Stomach smooth muscle (tissue), 2 donors: ENCODE data around the gene LHPP.
"Not testable (repeated sequence)": the region's sequence is repeated elsewhere in the genome, so short reads cannot be mapped to it uniquely, and the experiment has no call there.

ENCODE experiments used
- H3K27ac ChIP-seq: one replicate; pipeline ENCODE4 v1.7.0; 2013; ENCODE audit warnings: mild to moderate bottlenecking, low read length, inconsistent platforms
- H3K27me3 ChIP-seq, 2 donors: one replicate each; pipeline ENCODE4 v1.7.0; 2013; ENCODE audit warnings: low read length in 2 of 2; ENCODE audit not compliant: insufficient read depth in 2 of 2, control insufficient read depth in 1 of 2
- H3K36me3 ChIP-seq, 2 donors: one replicate each; pipeline ENCODE4 v1.7.0; 2013; ENCODE audit warnings: low read length in 2 of 2; ENCODE audit not compliant: control insufficient read depth in 2 of 2, insufficient read depth in 2 of 2
- H3K4me1 ChIP-seq: one replicate; pipeline ENCODE4 v1.7.0; 2013; ENCODE audit warnings: low read length; ENCODE audit not compliant: control insufficient read depth, insufficient read depth
- H3K4me3 ChIP-seq, 2 donors: one replicate each; pipeline ENCODE4 v1.7.0; 2013; ENCODE audit warnings: low read length in 2 of 2
- H3K9ac ChIP-seq, 2 donors: one replicate each; pipeline ENCODE4 v1.7.0; 2013; ENCODE audit warnings: low read length in 2 of 2, mild to moderate bottlenecking in 1 of 2
- H3K9me3 ChIP-seq, 2 donors: one replicate each; pipeline ENCODE4 v1.7.0; 2013; ENCODE audit warnings: low read length in 2 of 2; ENCODE audit not compliant: control insufficient read depth in 2 of 2
- donor health status: healthy.
- donor health status: Pancreatic carcinoma.

LHPP gene

DNA sequence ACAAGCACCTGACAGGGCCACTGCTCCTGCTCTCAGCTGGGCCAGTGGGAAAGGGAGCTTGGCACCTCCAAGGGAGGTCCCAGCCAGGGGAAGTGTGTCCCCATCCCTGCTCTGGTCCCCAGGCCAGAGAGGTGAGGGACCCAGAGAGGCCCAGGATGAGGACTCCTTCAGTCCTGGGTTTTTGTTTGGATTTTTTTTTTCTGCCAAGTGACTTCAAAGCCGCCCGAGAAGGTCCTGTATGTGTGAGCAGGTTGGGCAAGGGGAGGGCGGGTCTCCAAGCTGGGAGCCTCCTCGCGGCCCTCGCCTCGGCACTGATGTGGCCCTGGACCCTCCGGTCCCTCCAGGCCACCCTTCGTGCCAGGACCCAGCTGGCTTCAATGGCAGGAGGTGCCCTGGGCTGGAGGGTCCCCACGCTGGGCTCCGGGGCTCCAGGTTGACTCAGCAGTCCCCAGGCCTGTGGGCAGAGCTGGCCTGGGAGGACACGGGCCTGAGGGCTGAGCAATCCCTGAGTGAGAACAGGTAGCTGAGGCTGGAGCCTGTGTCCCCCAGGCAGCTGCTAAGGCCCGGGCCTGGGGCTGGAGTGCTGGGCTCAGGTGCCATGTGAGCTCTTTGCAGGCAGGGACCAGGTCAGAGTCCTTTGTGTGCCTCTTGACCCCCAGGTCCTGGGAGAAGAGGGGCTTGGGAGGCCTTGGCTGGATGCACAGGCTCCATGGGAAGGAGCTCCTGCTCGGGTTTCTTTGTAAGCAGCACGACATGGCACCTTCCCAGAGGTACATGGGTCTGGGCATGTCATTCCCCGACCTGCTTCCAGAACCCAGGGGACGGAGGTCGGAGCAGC lies 142.0 kb downstream of the LHPP start:
- Histone ChIP-seq H3K4me3 (no peak overlapping the region), H3K36me3 (no peaks in the 10 kb centered on the region), H3K27ac (no peak overlapping the region), H3K27me3 (no peaks in the 10 kb centered on the region), H3K9ac (no peak overlapping the region), H3K9me3 (no peaks in the 10 kb centered on the region), H3K4me1 (no peaks in the 10 kb centered on the region)

DNA sequence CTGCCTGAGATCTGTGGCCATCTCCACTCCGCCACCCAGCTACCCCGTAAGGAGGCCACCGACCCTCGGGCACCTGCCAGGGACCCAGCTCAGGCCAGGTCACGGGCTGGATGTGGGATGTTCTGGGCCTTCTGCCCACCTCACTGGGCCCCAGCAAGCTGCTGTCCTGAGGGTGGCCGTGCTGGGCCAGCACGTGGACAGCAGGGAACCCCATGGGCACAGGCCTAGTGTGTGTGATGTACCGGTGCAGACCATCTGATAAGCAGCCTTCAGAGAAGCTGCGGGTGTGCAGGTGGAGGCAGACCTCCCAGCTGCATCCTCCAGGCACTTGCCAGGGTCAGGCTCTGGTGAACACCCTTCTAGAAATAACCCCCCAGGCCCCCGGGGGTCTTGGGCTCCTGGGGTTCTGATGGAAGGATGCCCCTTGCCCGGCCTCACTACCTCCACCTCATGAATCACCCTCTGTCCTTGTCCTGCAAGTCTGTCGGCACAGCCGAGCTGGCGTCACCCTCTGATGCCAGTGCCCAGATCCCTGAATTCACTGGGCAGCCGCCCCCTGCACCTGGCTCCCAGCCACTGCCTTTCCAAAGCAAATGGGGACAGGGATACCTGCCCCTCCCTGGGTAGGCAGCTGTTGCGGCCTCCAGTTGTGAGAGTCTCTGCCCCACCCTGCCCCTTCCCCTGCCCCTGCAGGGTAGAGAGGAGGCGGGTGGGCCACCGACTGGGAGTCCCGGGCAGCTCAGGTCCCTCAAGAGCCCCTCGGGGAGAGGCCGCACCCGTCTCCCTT lies 142.8 kb downstream of the LHPP start:
- Histone ChIP-seq H3K36me3 (no peaks in the 10 kb centered on the region), H3K27ac (no peak overlapping the region), H3K4me3 (no peak overlapping the region), H3K9me3 (no peaks in the 10 kb centered on the region), H3K27me3 (no peaks in the 10 kb centered on the region), H3K9ac (no peak overlapping the region), H3K4me1 (no peaks in the 10 kb centered on the region)

GRCh38 chr10:124605001-124605370 lies 143.4 kb downstream of the LHPP start:
- H3K9ac ChIP-seq, result no peak overlapping the region
- H3K36me3 ChIP-seq, result no peaks in the 10 kb centered on the region
- no peak overlapping the region for H3K4me3 ChIP-seq
- H3K27me3 ChIP-seq, result no peaks in the 10 kb centered on the region
- H3K9me3 ChIP-seq, result no peaks in the 10 kb centered on the region
- no peaks in the 10 kb centered on the region for H3K4me1 ChIP-seq
- no peak overlapping the region for H3K27ac ChIP-seq

- no peak overlapping the region for H3K4me3 ChIP-seq
- H3K27me3 ChIP-seq, result no peaks in the 10 kb centered on the region
- H3K9ac ChIP-seq, result no peak overlapping the region
- no peaks in the 10 kb centered on the region for H3K4me1 ChIP-seq
- H3K36me3 ChIP-seq, result no peaks in the 10 kb centered on the region
- no peaks in the 10 kb centered on the region for H3K9me3 ChIP-seq
- no peak overlapping the region for H3K27ac ChIP-seq
Measured at GRCh38 chr10:124605481-124605855, 143.8 kb downstream of the LHPP start.

DNA sequence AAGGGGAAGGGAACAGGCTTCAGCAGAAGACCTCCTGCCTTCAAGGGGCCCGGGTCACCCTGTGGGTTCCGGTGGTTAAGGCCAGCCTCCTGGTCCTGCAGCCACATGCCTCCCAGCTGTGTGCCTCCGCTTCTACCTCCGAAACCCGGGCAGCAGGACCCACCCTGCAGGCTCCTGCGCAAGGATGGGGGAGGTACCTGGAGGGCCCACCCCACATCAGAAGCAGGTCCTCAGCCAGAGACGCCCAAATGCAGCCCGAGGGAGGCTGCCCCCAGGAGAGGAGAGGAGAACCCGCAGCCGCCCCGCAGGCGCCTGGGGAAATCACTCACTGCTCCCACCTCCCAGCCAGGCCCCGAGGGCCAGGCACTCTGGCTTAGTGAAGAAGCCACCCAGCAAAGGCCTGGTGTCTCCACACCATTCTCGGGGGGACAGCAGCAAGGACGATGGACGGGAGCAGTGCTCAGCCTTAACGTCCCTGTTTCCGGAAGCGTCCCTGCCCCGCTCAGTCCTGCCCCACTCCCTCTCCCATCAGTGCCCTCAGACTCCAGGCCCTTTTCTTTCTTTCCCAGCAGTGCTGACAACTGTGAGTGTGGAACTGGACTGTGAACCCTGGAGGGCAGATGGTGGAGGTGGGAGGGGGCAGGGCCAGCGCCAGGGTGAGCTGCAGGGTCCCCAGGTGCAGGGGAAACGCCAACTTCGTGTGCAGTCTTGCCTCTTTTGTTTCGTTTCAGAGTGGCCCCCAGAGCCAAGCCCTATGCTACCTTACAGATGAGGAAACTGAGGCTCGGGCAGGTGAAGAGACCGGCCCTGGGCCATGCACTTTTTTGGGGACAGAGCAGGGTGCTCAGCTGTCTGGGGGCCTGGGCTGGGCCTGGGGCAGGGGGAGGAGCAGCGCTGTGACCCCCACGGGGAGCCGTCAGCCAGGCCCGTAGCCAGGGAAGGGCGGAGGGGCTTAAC lies 144.5 kb downstream of the LHPP start:
- Histone ChIP-seq H3K4me3 (no peak overlapping the region), H3K9ac (no peak overlapping the region), H3K36me3 (no peaks in the 10 kb centered on the region), H3K27me3 (no peaks in the 10 kb centered on the region), H3K27ac (no peak overlapping the region), H3K4me1 (no peaks in the 10 kb centered on the region), H3K9me3 (no peaks in the 10 kb centered on the region)

DNA sequence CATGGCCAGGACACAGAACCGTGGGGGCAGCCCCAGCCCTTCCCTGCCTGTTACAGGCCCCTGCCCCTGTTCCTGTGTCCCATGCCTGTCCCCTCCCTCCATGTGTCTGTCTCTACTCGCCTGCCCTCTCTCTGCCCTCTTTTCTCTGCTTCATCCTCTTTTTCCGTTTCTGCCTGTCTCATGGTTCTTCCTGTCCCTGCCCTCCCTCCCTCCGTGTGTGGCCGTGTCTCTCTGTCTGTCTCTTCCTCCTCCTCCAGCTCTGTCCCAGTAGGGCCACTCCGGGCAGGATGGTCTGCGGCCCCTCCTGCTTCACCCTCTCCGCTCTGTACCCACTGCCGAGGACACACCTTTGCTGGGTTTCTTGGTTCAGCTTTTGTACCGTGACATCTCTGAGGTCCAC lies 145.2 kb downstream of the LHPP start:
- no peak overlapping the region for H3K9ac ChIP-seq

GRCh38 chr10:124607693-124608092 lies 146.1 kb downstream of the LHPP start:
- Histone ChIP-seq H3K9me3 (no peaks in the 10 kb centered on the region), H3K4me1 (peaks cover 2% of the 10 kb centered on the region), H3K9ac (no peak overlapping the region), H3K27ac (no peak overlapping the region), H3K4me3 (no peak overlapping the region), H3K36me3 (no peaks in the 10 kb centered on the region), H3K27me3 (no peaks in the 10 kb centered on the region)

More for the DNA sequence above, 145.2 kb downstream of the LHPP start:
- Histone ChIP-seq H3K4me3 (no peak overlapping the region), H3K9me3 (no peaks in the 10 kb centered on the region), H3K27ac (no peak overlapping the region), H3K4me1 (no peaks in the 10 kb centered on the region), H3K27me3 (no peaks in the 10 kb centered on the region), H3K36me3 (no peaks in the 10 kb centered on the region)

GRCh38 chr10:124608093-124608721 lies 146.6 kb downstream of the LHPP start:
- H3K36me3 ChIP-seq, result no peaks in the 10 kb centered on the region
- no peak overlapping the region for H3K9ac ChIP-seq
- H3K27me3 ChIP-seq, result no peaks in the 10 kb centered on the region
- no peak overlapping the region for H3K27ac ChIP-seq
- no peaks in the 10 kb centered on the region for H3K9me3 ChIP-seq
- H3K4me3 ChIP-seq, result no peak overlapping the region
- H3K4me1 ChIP-seq, result peaks cover 4% of the 10 kb centered on the region

- no peak overlapping the region for H3K4me3 ChIP-seq
- H3K27me3 ChIP-seq, result no peaks in the 10 kb centered on the region
- H3K27ac ChIP-seq, result no peak overlapping the region
- H3K4me1 ChIP-seq, result peaks cover 13% of the 10 kb centered on the region
- H3K36me3 ChIP-seq, result no peaks in the 10 kb centered on the region
- no peak overlapping the region for H3K9ac ChIP-seq
- no peaks in the 10 kb centered on the region for H3K9me3 ChIP-seq
Measured at GRCh38 chr10:124609698-124610097, 148.1 kb downstream of the LHPP start.

- H3K4me1 ChIP-seq, result peaks cover 13% of the 10 kb centered on the region
- not testable (repeated sequence) for H3K27me3 ChIP-seq, H3K36me3 ChIP-seq, H3K4me3 ChIP-seq, H3K9ac ChIP-seq, H3K9me3 ChIP-seq, H3K27ac ChIP-seq
Measured at GRCh38 chr10:124610186-124610585, 148.6 kb downstream of the LHPP start.
